PFSK-1 (cell line): Measurements from ENCODE around the gene NDP. TPM values are rescaled to one million over a fixed set of nuclear protein-coding genes. Genes with fewer than 3 reads are reported as not detected.

Experiments used
- FOXP2 ChIP-seq: optimal IDR thresholded peaks from 2 replicates; pipeline ENCODE3; 2011; ENCODE audit warnings: borderline replicate concordance, control low read depth, inconsistent platforms; ENCODE audit not compliant: insufficient read depth; ENCODE audit errors: extremely low read length, extremely low read depth
- POLR2AphosphoS5 ChIP-seq: IDR thresholded peaks from 2 replicates; pipeline ENCODE4 v1.6.1; 2012; ENCODE audit warnings: low read depth, mild to moderate bottlenecking, control low read depth, low read length, moderate library complexity
- SIN3A ChIP-seq: IDR thresholded peaks from 2 replicates; pipeline ENCODE4 v1.6.1; 2012; ENCODE audit warnings: mild to moderate bottlenecking, low read length, moderate library complexity, borderline replicate concordance; ENCODE audit not compliant: insufficient read depth
- TAF1 ChIP-seq: IDR thresholded peaks from 2 replicates; pipeline ENCODE4 v1.6.1; 2012; ENCODE audit warnings: low read length, control low read depth, borderline replicate concordance; ENCODE audit not compliant: insufficient read depth
- polyA plus RNA-seq: library from polyadenylated mRNA; unstranded; fragments of >200 nt; gene quantifications from one replicate; pipeline ENCODE4 v1.2.1, GENCODE V29; 2012; ENCODE audit warnings: low read depth, missing spikeins; ENCODE audit not compliant: insufficient read length
- TF ChIP-seq, protein P1 (sequence below), 2 experiments: IDR thresholded peaks; 2 replicates each; pipeline versions ENCODE4 v1.6.1 to v1.8.0; 2011 to 2012; ENCODE audit warnings: low read depth in 2 of 2, low read length in 2 of 2, control low read depth in 1 of 2, inconsistent platforms in 1 of 2, mild to moderate bottlenecking in 1 of 2, moderate library complexity in 1 of 2; ENCODE audit not compliant: insufficient read depth in 1 of 2

Gene NDP, protein sequence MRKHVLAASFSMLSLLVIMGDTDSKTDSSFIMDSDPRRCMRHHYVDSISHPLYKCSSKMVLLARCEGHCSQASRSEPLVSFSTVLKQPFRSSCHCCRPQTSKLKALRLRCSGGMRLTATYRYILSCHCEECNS
- polyA plus RNA-seq = not detected

DNA sequence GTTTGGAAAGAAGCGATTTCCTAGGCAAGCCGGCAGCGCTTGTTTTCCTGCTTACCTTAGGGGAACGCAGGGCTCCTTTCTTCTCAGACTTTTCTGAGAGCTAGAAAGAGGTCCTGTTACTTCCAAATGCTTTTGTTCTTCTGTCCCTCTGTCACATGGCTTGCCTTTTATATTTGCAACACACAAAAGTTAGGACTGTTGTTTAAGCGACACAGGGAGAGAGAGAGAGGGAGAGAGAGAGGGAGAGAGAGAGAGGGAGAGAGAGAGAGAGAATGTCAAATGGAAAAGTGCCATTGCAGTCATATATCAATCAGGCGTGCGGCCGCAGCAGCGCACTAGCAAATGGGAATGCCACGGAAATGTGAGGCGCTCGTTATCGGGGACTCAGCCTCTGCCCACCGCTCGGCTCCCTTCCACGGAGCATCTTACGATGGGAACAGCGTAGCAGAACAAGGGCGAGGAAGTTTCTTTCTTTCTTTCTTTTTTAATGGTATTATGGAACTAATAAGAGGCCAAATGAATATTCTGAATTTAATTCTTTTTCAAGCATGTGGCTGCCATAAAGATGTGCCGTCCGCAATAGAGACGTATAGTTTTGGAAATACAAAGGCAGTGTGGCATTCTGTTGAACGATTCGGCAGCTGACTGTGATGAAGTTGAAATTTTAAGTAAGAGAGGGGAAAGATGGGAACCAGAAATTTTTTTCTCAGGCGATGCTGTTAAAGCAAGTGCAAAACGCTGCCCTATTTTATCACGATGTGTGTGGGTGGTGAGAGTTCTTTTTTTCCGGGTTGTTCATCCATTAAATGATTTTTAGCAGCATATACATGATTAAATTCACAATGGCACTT is at the start of gene NDP:
Gene NDP, minus strand, starts transcription at position 142 of the 851 bp plus-strand sequence. CDS start 14,745 bp downstream, outside the sequence.
- TF ChIP-seq, protein P1, sequence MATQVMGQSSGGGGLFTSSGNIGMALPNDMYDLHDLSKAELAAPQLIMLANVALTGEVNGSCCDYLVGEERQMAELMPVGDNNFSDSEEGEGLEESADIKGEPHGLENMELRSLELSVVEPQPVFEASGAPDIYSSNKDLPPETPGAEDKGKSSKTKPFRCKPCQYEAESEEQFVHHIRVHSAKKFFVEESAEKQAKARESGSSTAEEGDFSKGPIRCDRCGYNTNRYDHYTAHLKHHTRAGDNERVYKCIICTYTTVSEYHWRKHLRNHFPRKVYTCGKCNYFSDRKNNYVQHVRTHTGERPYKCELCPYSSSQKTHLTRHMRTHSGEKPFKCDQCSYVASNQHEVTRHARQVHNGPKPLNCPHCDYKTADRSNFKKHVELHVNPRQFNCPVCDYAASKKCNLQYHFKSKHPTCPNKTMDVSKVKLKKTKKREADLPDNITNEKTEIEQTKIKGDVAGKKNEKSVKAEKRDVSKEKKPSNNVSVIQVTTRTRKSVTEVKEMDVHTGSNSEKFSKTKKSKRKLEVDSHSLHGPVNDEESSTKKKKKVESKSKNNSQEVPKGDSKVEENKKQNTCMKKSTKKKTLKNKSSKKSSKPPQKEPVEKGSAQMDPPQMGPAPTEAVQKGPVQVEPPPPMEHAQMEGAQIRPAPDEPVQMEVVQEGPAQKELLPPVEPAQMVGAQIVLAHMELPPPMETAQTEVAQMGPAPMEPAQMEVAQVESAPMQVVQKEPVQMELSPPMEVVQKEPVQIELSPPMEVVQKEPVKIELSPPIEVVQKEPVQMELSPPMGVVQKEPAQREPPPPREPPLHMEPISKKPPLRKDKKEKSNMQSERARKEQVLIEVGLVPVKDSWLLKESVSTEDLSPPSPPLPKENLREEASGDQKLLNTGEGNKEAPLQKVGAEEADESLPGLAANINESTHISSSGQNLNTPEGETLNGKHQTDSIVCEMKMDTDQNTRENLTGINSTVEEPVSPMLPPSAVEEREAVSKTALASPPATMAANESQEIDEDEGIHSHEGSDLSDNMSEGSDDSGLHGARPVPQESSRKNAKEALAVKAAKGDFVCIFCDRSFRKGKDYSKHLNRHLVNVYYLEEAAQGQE (IDR thresholded peaks at IDR 0.05; ENCODE audit: insufficient read depth in 1 of 2, low read depth in 2 of 2, low read length in 2 of 2) = no peak
- TF ChIP-seq TAF1 = no peak
- TF ChIP-seq SIN3A = no peak
- no peak for TF ChIP-seq POLR2AphosphoS5
- no peak for TF ChIP-seq FOXP2

DNA sequence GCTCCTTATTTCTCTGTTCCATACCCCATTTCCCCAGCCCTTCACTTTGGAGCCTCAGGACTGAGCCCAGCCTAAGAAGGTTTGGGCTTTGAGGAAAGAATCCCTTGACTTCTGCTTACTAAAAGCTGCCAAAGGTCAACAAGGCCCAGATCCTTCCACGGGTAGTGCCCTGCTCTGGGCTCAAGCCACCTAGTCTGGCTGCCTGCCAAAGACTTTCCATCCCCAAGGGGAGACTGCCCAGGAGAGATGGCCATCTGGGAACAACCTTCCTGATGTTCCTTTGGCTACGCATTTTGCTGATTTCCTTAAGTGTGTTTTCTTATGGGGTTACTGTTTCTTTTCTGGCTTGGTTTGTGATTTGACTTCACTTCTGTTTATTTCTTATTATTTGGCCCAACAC is 49.8 kb upstream of the NDP start:
- TF ChIP-seq FOXP2 (no peak), POLR2AphosphoS5 (no peak), TAF1 (no peak), SIN3A (no peak)
- TF ChIP-seq, protein P1 (IDR thresholded peaks at IDR 0.05; ENCODE audit: insufficient read depth in 1 of 2, low read depth in 2 of 2, low read length in 2 of 2) = no peak

DNA sequence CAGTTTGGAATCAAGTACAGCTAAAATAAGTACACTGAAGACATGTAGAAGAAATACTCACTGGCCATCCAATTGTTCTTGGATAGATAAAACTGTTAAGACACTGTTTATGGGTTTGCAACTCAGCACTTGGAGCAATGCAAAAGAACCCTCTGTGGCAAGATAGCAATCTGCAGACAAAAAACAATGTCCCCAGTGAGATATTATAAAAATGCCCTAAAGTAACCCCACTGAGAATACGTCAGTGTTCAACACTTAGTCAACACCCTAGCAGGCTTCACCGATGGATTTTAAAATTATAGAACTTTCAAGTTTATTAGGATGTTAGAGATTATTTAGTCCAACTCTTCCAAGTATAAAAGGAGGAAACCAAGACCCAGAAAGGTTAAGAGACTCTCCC is 47.5 kb upstream of the NDP start:
- no peak for TF ChIP-seq FOXP2
- TF ChIP-seq POLR2AphosphoS5 = no peak
- TF ChIP-seq, protein P1 (IDR thresholded peaks at IDR 0.05; ENCODE audit: insufficient read depth in 1 of 2, low read depth in 2 of 2, low read length in 2 of 2) = no peak
- TF ChIP-seq TAF1 = no peak
- TF ChIP-seq SIN3A = no peak

DNA sequence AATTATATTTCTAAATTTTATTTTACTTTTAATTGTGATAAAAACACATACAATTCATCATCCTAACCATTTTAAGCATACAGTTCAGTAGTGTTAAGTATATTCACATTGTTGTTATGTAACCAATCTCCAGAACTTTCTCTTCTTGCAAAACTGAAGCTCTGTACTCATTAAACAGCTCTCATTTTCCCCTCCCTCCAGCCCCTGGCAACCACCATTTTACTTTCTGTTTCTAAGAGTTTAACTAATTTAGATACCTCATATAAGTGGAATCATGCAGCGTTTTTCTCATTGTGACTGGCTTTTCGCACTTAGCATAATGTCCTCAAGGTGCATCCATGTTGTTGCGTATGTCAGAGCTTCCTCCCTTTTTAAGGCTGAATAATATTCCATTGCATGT is 46.7 kb upstream of the NDP start:
- TF ChIP-seq SIN3A (no peak), POLR2AphosphoS5 (no peak), FOXP2 (no peak)
- TF ChIP-seq, protein P1 (IDR thresholded peaks at IDR 0.05; ENCODE audit: insufficient read depth in 1 of 2, low read depth in 2 of 2, low read length in 2 of 2) = no peak
